Measurements from ENCODE around the gene HOXC13.

HOXC13 gene

DNA sequence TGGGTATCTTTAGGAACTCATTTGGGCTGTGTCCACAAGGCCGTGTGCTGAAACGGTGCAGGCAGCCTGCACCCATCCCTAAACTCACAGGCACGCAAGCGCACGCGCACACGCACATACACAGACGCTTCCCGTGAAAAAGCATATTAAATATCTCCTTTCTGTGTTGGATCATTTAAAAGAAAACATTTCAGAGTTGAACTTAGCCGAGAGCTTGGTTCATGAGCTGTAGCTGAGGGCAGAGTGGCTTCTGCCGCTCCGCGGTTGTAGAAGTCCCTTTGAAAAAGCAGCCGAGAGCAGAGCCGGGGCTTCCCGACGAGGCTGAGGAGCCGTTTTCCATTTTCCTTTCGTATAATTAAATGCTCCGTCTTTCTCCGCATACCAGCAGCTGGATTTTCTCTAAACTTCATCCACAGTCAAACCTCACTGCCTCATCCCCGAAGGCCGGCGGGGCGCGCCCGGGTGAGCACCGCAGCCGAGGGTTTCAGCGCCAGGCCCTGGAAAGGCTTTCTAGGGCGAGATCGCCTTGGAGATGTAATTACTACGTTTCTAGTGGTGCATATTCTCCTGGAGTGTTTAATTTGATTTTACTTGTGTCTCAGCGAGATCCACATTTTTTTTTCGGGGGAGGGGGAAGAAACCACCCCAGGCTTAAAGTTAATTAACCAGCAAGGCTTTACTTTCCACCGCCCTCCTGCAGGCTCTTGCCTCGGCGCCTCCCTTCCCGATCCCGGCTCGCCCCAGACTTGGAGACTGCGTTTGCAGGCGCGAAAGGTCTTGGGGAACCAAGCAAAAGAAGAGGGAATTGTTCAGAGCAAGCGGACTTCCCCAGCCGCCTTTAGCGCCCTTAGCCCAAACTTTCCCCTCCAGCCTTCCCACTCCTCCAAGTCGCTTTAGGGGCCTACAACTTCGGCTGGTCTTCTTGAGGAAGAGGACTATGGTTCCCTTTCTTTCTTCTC lies 3.0 kb upstream of the HOXC13 start:
- H3K4me1 ChIP-seq (ENCODE audit: control insufficient read depth in 1 of 2, insufficient read depth in 1 of 2, low read depth in 1 of 2, low read length in 1 of 2) = no peaks in the 10 kb centered on the region
- no peak overlapping the region for H3K4me3 ChIP-seq (ENCODE audit: low read depth in 1 of 2, low read length in 1 of 2)
- no peaks in the 10 kb centered on the region for H3K36me3 ChIP-seq
- H3K9me3 ChIP-seq = no peaks in the 10 kb centered on the region
- no peak overlapping the region for H3K27ac ChIP-seq
- TF ChIP-seq, protein P1, sequence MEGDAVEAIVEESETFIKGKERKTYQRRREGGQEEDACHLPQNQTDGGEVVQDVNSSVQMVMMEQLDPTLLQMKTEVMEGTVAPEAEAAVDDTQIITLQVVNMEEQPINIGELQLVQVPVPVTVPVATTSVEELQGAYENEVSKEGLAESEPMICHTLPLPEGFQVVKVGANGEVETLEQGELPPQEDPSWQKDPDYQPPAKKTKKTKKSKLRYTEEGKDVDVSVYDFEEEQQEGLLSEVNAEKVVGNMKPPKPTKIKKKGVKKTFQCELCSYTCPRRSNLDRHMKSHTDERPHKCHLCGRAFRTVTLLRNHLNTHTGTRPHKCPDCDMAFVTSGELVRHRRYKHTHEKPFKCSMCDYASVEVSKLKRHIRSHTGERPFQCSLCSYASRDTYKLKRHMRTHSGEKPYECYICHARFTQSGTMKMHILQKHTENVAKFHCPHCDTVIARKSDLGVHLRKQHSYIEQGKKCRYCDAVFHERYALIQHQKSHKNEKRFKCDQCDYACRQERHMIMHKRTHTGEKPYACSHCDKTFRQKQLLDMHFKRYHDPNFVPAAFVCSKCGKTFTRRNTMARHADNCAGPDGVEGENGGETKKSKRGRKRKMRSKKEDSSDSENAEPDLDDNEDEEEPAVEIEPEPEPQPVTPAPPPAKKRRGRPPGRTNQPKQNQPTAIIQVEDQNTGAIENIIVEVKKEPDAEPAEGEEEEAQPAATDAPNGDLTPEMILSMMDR (IDR thresholded peaks at IDR 0.05) = no peak
- peaks cover 100% of the 10 kb centered on the region for H3K27me3 ChIP-seq

DNA sequence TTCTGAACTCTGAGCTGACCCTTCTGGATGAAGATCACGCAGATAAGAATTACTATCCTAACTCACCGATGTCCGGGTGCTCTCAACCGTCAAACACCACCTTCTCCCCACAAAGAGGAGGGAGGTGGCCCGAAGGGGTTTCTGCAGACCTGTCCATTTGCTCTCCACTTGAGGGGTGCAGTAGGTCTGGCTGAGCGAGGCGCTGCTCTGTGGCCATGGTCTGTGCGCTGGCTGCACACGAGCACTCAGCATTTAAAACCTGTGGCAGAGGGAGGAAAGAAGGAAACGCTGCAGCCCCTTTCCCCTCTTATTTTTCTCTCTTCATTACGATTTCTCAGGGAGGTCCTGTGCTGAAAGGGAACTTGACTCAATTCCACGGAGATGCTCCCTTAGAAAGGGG lies 1.5 kb upstream of the HOXC13 start:
- TF ChIP-seq, protein P1 (IDR thresholded peaks at IDR 0.05) = no peak
- no peaks in the 10 kb centered on the region for H3K9me3 ChIP-seq

DNA sequence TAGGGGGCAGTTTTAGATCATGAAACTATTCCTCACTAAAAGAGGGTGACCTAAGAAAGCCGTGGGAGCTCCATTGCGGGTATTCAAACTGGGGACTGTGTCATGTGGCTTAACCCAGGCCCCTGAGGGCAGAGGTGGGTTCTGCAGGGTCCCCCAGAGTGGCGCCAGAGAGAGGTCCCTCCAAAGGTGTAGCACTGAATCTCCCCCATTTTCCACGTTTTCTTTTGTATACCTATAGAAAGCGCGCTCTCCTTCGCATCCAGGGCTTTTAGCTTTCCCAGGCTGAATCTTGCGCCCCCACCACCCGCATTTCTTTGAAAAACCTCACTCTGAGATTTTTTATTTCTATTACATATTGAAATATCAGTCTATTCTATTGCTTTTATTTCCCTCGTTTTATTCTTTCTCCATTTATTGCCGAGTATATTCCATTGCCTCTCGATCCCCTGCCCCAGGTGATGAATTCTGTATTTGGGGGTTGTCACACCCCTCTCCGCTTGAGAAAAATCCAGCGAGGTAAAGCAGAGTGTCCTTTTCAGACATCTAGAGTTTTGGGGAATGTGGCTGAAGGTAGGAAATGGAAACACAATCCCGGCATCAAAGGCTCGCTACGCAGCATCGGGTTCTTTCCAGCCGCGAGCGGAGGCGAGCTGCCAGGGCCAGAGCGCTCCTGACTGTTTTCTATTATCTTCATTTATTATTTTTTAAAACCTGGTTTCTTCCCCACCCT lies 870 bp upstream of the HOXC13 start:
- Histone ChIP-seq H3K9me3 (no peaks in the 10 kb centered on the region), H3K36me3 (no peaks in the 10 kb centered on the region), H3K27ac (no peak overlapping the region), H3K27me3 (peaks cover 100% of the 10 kb centered on the region), H3K4me3 (ENCODE audit: low read depth in 1 of 2, low read length in 1 of 2) (no peak overlapping the region), H3K4me1 (ENCODE audit: control insufficient read depth in 1 of 2, insufficient read depth in 1 of 2, low read depth in 1 of 2, low read length in 1 of 2) (no peaks in the 10 kb centered on the region)
- TF ChIP-seq, protein P1 (IDR thresholded peaks at IDR 0.05) = no peak

More for the DNA sequence above, 1.5 kb upstream of the HOXC13 start:
- Histone ChIP-seq H3K4me1 (ENCODE audit: control insufficient read depth in 1 of 2, insufficient read depth in 1 of 2, low read depth in 1 of 2, low read length in 1 of 2) (no peaks in the 10 kb centered on the region), H3K36me3 (no peaks in the 10 kb centered on the region), H3K27me3 (peaks cover 100% of the 10 kb centered on the region), H3K27ac (no peak overlapping the region), H3K4me3 (ENCODE audit: low read depth in 1 of 2, low read length in 1 of 2) (no peak overlapping the region)

DNA sequence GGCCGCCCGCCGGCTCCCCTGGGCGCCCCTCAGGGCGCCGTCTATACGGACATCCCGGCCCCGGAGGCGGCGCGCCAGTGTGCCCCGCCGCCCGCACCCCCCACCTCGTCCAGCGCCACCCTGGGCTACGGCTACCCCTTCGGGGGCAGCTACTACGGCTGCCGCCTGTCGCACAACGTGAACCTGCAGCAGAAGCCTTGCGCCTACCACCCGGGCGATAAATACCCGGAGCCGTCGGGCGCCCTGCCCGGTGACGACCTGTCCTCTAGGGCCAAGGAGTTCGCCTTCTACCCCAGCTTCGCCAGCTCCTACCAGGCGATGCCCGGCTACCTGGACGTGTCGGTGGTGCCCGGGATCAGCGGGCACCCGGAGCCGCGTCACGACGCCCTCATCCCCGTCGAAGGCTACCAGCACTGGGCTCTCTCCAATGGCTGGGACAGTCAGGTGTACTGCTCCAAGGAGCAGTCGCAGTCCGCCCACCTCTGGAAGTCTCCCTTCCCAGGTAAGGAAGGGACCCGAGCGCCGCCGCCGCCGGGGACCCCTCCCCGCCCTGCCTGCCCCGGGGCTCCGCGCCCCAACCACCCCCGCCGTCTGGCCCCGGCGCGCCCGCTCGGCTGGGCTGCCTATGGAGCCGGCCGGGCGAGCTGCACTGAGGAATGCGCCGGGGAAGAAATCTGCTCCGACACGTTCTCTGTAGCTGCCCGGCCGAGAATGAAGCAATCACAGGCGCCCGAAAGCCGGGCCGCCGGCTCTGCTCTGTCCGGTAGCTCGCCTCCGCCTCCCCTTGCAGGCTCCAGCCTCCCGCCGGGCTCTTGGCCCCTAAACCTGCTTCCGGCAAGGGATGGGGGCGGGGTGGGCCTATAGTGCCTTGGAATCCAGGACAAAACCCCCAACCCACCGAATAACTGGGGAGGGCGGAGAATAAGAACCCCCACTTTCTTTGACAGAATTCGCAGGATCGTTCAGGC lies 794 bp downstream of the HOXC13 start:
- H3K27ac ChIP-seq = no peak overlapping the region
- no peaks in the 10 kb centered on the region for H3K4me1 ChIP-seq (ENCODE audit: control insufficient read depth in 1 of 2, insufficient read depth in 1 of 2, low read depth in 1 of 2, low read length in 1 of 2)
- no peaks in the 10 kb centered on the region for H3K36me3 ChIP-seq
- TF ChIP-seq, protein P1 (IDR thresholded peaks at IDR 0.05) = no peak
- H3K27me3 ChIP-seq = peaks cover 100% of the 10 kb centered on the region
- no peaks in the 10 kb centered on the region for H3K9me3 ChIP-seq
- H3K4me3 ChIP-seq (ENCODE audit: low read depth in 1 of 2, low read length in 1 of 2) = no peak overlapping the region

DNA sequence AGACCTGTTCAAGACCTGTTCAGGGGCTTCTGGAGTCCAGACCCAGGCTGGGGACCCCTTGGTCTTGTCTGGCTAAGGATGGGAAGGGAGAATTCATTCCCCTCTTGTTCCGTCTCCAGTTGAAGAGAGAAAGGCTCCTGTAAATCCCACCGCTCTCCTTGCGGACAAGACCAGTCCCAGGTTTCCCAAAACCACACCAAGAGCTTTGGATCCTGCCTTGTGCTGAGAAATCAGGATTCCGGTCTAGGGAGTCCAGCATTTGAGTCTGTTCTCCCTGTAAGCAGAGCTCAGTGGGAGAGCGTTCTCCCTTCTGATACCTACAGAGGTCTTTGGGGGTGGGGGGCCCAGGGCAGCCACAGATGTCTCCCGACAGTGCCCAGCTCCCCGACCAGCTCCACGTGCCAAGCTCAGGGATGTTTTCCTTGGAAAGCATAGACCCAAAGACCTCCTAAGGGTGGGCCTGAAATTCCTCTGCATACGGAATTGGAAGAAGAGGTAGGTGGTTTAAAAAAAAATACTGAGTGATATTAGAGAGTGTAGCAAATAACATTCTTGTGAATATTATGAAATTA lies 1.9 kb downstream of the HOXC13 start:
- TF ChIP-seq, protein P1 (IDR thresholded peaks at IDR 0.05) = no peak
- no peaks in the 10 kb centered on the region for H3K9me3 ChIP-seq

More for the DNA sequence above, 1.9 kb downstream of the HOXC13 start:
- Histone ChIP-seq H3K36me3 (no peaks in the 10 kb centered on the region), H3K4me3 (ENCODE audit: low read depth in 1 of 2, low read length in 1 of 2) (no peak overlapping the region), H3K27me3 (peaks cover 100% of the 10 kb centered on the region), H3K27ac (no peak overlapping the region), H3K4me1 (ENCODE audit: control insufficient read depth in 1 of 2, insufficient read depth in 1 of 2, low read depth in 1 of 2, low read length in 1 of 2) (no peaks in the 10 kb centered on the region)
